NCI-H2171 (cell line): ENCODE data around the gene ZNF330.

ENCODE experiments used
- DNase-seq: peaks from one replicate; lab custom pipeline; 2025; lab: John Stamatoyannopoulos, UW

Gene ZNF330

GRCh38 chr4:141233673-141234072 lies 13.0 kb downstream of the ZNF330 start:
- no peak for DNase-seq

GRCh38 chr4:141238186-141238585 lies 17.5 kb downstream of the ZNF330 start:
- DNase-seq: no peak

- DNase-seq: no peak
These were observed 19.6 kb downstream of the ZNF330 start for GRCh38 chr4:141240259-141240658.

- DNase-seq: no peak
These were observed 20.0 kb downstream of the ZNF330 start for GRCh38 chr4:141240671-141241070.

- no peak for DNase-seq
These were observed 21.3 kb downstream of the ZNF330 start for GRCh38 chr4:141241986-141242385.

- DNase-seq: no peak
These were observed 23.7 kb downstream of the ZNF330 start for GRCh38 chr4:141244419-141244818.

- DNase-seq: no peak
These were observed 25.5 kb downstream of the ZNF330 start for GRCh38 chr4:141246243-141246642.

- no peak for DNase-seq
These were observed 26.2 kb downstream of the ZNF330 start for GRCh38 chr4:141246683-141247429.

GRCh38 chr4:141247430-141247780 lies 26.7 kb downstream of the ZNF330 start:
- DNase-seq: no peak

- DNase-seq: no peak
These were observed 27.3 kb downstream of the ZNF330 start for GRCh38 chr4:141248029-141248428.

GRCh38 chr4:141248486-141248885 lies 27.8 kb downstream of the ZNF330 start:
- DNase-seq: no peak

GRCh38 chr4:141254326-141254725 lies 33.6 kb downstream of the ZNF330 start:
- no peak for DNase-seq

GRCh38 chr4:141255016-141255415 lies 34.3 kb downstream of the ZNF330 start:
- no peak for DNase-seq

GRCh38 chr4:141258558-141258957 lies 37.9 kb downstream of the ZNF330 start:
- DNase-seq: no peak

- no peak for DNase-seq
These were observed 55.1 kb downstream of the ZNF330 start for GRCh38 chr4:141275834-141276233.

GRCh38 chr4:141283152-141283551 lies 62.5 kb downstream of the ZNF330 start:
- no peak for DNase-seq

GRCh38 chr4:141283563-141283962 lies 62.9 kb downstream of the ZNF330 start:
- no peak for DNase-seq
